22Rv1 (cell line): ENCODE data around the gene TSHZ1.

Experiments used
- ZFX ChIP-seq: fragments of 450-650 bp; IDR thresholded peaks from 2 replicates; pipeline ENCODE4 v1.6.1; 2017; ENCODE audit warnings: antibody characterized with exemption, borderline replicate concordance
- TF ChIP-seq, protein P1 (sequence below): fragments of 450-650 bp; IDR thresholded peaks from 2 replicates; pipeline ENCODE4 v1.5.1; 2017; ENCODE audit warnings: mild to moderate bottlenecking

- TF ChIP-seq, protein P1, sequence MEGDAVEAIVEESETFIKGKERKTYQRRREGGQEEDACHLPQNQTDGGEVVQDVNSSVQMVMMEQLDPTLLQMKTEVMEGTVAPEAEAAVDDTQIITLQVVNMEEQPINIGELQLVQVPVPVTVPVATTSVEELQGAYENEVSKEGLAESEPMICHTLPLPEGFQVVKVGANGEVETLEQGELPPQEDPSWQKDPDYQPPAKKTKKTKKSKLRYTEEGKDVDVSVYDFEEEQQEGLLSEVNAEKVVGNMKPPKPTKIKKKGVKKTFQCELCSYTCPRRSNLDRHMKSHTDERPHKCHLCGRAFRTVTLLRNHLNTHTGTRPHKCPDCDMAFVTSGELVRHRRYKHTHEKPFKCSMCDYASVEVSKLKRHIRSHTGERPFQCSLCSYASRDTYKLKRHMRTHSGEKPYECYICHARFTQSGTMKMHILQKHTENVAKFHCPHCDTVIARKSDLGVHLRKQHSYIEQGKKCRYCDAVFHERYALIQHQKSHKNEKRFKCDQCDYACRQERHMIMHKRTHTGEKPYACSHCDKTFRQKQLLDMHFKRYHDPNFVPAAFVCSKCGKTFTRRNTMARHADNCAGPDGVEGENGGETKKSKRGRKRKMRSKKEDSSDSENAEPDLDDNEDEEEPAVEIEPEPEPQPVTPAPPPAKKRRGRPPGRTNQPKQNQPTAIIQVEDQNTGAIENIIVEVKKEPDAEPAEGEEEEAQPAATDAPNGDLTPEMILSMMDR = no peak
- no peak for TF ChIP-seq ZFX
Observed at GRCh38 chr18:75269696-75270095, 59.1 kb downstream of the TSHZ1 start.
